Neural progenitor cell (in vitro differentiated cells): ENCODE results near the gene KRT2. TPM values are rescaled to one million over a fixed set of nuclear protein-coding genes. Genes with fewer than 3 reads are reported as not detected.

Source experiments
- DNase-seq: peaks from one replicate; pipeline ENCODE4 v3.0.0-alpha.2; 2016; ENCODE audit warnings: low spot score
- H2AFZ ChIP-seq: fragments of 200-600 bp; sonication (generic); replicated peaks from 2 replicates; pipeline ENCODE4 v1.6.1; 2016; ENCODE audit warnings: antibody characterized with exemption
- H3F3A ChIP-seq: fragments of 200-600 bp; sonication (generic); 2 replicates; pipeline ENCODE4 v1.6.1; 2016; ENCODE audit warnings: antibody characterized with exemption, low read depth
- H3K27ac ChIP-seq: fragments of 200-600 bp; sonication (generic); 2 replicates; pipeline ENCODE4 v1.5.1; 2016; ENCODE audit warnings: mild to moderate bottlenecking
- H3K27me3 ChIP-seq: fragments of 200-600 bp; sonication (generic); 2 replicates; pipeline ENCODE4 v1.6.1; 2016; ENCODE audit warnings: mild to moderate bottlenecking, moderate library complexity
- H3K36me3 ChIP-seq: fragments of 200-600 bp; sonication (generic); 2 replicates; pipeline ENCODE4 v1.5.1; 2016
- H3K4me1 ChIP-seq: fragments of 200-600 bp; sonication (generic); 2 replicates; pipeline ENCODE4 v1.6.1; 2016; ENCODE audit warnings: mixed run types
- H3K4me2 ChIP-seq: fragments of 200-600 bp; sonication (generic); 2 replicates; pipeline ENCODE4 v1.6.1; 2016
- H3K4me3 ChIP-seq: fragments of 200-600 bp; sonication (generic); 2 replicates; pipeline ENCODE4 v1.5.1; 2016
- H3K79me2 ChIP-seq: fragments of 200-600 bp; sonication (generic); 2 replicates; pipeline ENCODE4 v1.6.1; 2016; ENCODE audit warnings: low read depth
- H3K9ac ChIP-seq: fragments of 200-600 bp; sonication (generic); 2 replicates; pipeline ENCODE4 v1.6.1; 2016
- H3K9me3 ChIP-seq: fragments of 200-600 bp; sonication (generic); 2 replicates; pipeline ENCODE4 v1.5.1; 2016; ENCODE audit warnings: low read depth
- H4K20me1 ChIP-seq: fragments of 200-600 bp; sonication (generic); 2 replicates; pipeline ENCODE4 v1.6.1; 2016; ENCODE audit warnings: low read depth
- H3K27ac Mint-ChIP-seq: 3 replicates; pipeline ENCODE4 v1.8.0; 2021; ENCODE audit warnings: mixed read lengths
- H3K27me3 Mint-ChIP-seq: 2 replicates; pipeline ENCODE4 v1.8.0; 2022; ENCODE audit warnings: low read depth, mild to moderate bottlenecking, inconsistent platforms, moderate library complexity, mixed read lengths; ENCODE audit not compliant: insufficient read depth
- H3K36me3 Mint-ChIP-seq: 3 replicates; pipeline ENCODE4 v1.8.0; 2021; ENCODE audit warnings: mixed read lengths
- H3K4me1 Mint-ChIP-seq: 3 replicates; pipeline ENCODE4 v1.8.0; 2021; ENCODE audit warnings: mixed read lengths
- H3K4me3 Mint-ChIP-seq: 3 replicates; pipeline ENCODE4 v1.8.0; 2021; ENCODE audit warnings: mild to moderate bottlenecking, moderate library complexity, mixed read lengths
- H3K9me3 Mint-ChIP-seq: 3 replicates; pipeline ENCODE4 v1.8.0; 2020; ENCODE audit warnings: mixed read lengths
- EZH2 ChIP-seq: fragments of 200-600 bp; sonication (generic); IDR thresholded peaks from 2 replicates; pipeline ENCODE4 v1.6.1; 2017; ENCODE audit warnings: antibody characterized with exemption, mild to moderate bottlenecking, moderate library complexity
- EZH2phosphoT487 ChIP-seq: fragments of 200-600 bp; sonication (generic); IDR thresholded peaks from 2 replicates; pipeline ENCODE4 v1.6.1; 2017; ENCODE audit warnings: antibody characterized with exemption
- total RNA-seq: library from RNA; depleted of rRNA; stranded (reverse); fragments of >200 nt; gene quantifications from 2 replicates; pipeline ENCODE4 v1.2.3, GENCODE V29; 2015; ENCODE audit warnings: low replicate concordance
- TF ChIP-seq, protein P1 (sequence below): fragments of 200-600 bp; sonication (generic); IDR thresholded peaks from 2 replicates; pipeline ENCODE4 v1.5.1; 2017; ENCODE audit warnings: antibody characterized with exemption, mild to moderate bottlenecking

KRT2 gene
- total RNA-seq, 1 donor from 2014 or later = not detected

DNA sequence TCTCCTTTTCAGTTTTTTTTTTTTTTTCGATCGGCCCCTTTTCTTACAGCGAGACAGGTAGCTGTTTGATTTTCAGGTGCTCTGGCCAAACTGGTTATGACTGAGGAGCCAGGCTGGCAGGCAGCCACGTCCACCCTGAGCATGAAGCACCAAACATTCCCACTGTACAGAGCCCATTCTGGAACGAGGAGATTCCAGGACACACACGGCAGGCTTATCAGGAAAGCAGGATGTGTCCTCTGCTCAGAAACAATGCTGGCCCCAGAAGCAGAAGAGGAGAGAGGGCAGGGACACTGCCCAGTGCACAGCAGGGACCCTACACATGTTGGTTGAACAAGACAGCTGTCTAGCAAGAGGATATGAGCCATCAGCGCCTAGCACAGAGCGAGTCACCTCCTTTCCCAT is 3.7 kb upstream of the KRT2 start:
- H2AFZ ChIP-seq = no peak overlapping the region
- H3K27me3 ChIP-seq = no peaks in the 10 kb centered on the region
- H3K27me3 Mint-ChIP-seq = peaks cover 11% of the 10 kb centered on the region
- DNase-seq = no peak
- no peaks in the 10 kb centered on the region for H3K36me3 ChIP-seq
- H3K9ac ChIP-seq = no peak overlapping the region
- no peak overlapping the region for H3K27ac Mint-ChIP-seq
- no peaks in the 10 kb centered on the region for H4K20me1 ChIP-seq
- peaks cover 5% of the 10 kb centered on the region for H3K9me3 Mint-ChIP-seq
- H3K79me2 ChIP-seq = no peaks in the 10 kb centered on the region
- H3K4me2 ChIP-seq = no peak overlapping the region
- no peak overlapping the region for H3K4me3 Mint-ChIP-seq
- H3K4me1 Mint-ChIP-seq = peaks cover 5% of the 10 kb centered on the region
- H3K36me3 Mint-ChIP-seq = no peaks in the 10 kb centered on the region
- no peaks in the 10 kb centered on the region for H3K9me3 ChIP-seq
- peaks cover 11% of the 10 kb centered on the region for H3K4me1 ChIP-seq
- TF ChIP-seq EZH2 = no peak
- TF ChIP-seq, protein P1, sequence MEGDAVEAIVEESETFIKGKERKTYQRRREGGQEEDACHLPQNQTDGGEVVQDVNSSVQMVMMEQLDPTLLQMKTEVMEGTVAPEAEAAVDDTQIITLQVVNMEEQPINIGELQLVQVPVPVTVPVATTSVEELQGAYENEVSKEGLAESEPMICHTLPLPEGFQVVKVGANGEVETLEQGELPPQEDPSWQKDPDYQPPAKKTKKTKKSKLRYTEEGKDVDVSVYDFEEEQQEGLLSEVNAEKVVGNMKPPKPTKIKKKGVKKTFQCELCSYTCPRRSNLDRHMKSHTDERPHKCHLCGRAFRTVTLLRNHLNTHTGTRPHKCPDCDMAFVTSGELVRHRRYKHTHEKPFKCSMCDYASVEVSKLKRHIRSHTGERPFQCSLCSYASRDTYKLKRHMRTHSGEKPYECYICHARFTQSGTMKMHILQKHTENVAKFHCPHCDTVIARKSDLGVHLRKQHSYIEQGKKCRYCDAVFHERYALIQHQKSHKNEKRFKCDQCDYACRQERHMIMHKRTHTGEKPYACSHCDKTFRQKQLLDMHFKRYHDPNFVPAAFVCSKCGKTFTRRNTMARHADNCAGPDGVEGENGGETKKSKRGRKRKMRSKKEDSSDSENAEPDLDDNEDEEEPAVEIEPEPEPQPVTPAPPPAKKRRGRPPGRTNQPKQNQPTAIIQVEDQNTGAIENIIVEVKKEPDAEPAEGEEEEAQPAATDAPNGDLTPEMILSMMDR = no peak
- no peak for TF ChIP-seq EZH2phosphoT487
- no peak overlapping the region for H3K27ac ChIP-seq
- no peaks in the 10 kb centered on the region for H3F3A ChIP-seq
- H3K4me3 ChIP-seq = no peak overlapping the region

DNA sequence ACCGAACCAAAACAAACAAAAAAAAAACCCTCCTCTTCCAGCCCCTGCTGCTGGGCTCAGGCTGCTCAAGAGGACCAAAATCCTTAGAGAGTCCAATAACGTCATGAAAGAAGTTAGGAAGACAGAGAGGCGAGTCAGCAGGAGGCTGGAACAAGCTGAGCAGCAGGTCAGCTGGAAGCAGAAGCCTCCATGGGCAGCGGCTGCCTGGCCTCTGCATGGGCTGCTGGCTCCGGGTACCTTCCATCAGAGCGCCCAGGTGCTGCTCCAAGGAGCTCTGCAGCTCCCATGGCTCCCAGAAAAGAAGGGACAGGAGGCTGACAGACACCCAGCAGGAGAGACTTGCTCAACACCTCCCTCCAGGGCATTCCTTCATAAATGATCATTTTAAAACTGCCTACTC is 3.2 kb upstream of the KRT2 start:
- no peak for TF ChIP-seq EZH2
- TF ChIP-seq EZH2phosphoT487 = no peak
- TF ChIP-seq, protein P1 = no peak
- Histone ChIP-seq H3K4me3 (no peak overlapping the region), H3K4me1 (peaks cover 11% of the 10 kb centered on the region), H3F3A (no peaks in the 10 kb centered on the region), H3K9ac (no peak overlapping the region), H2AFZ (no peak overlapping the region), H3K36me3 (no peaks in the 10 kb centered on the region), H3K27me3 (no peaks in the 10 kb centered on the region), H3K27ac (no peak overlapping the region), H3K4me2 (no peak overlapping the region), H4K20me1 (no peaks in the 10 kb centered on the region), H3K9me3 (no peaks in the 10 kb centered on the region), H3K79me2 (no peaks in the 10 kb centered on the region)
- Mint-ChIP-seq H3K27me3 (peaks cover 11% of the 10 kb centered on the region), H3K4me1 (peaks cover 5% of the 10 kb centered on the region), H3K36me3 (no peaks in the 10 kb centered on the region), H3K27ac (no peak overlapping the region), H3K9me3 (peaks cover 5% of the 10 kb centered on the region), H3K4me3 (no peak overlapping the region)
- DNase-seq = no peak

DNA sequence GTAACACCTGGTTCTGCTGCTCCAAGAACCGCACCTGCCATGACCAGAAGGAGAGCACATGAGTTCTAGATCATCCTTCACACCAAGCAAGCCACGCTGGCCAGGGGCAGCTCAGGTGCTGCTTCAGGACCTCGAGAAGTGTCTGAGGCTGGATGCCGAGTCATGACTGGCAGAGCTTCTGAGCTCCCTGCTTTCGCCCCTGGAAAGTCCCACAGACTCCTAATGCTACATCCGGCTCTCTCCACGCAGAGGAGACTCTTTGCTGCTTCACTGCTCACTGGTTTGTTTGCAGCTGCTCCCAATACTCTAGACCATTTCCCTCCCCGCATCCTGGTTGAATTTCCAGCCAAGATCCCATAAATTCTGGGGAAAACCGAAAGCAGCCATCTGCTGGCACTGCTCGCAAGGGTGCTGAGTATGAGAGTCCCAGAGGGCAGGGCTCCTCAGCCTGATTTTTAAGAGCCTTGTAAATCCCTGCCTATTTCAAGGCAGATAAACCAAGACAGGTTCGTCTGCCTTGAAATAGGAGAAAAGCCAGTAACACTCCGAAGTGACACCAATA is 1.4 kb downstream of the KRT2 start:
- Histone ChIP-seq H3K79me2 (no peaks in the 10 kb centered on the region), H4K20me1 (no peaks in the 10 kb centered on the region), H3K36me3 (no peaks in the 10 kb centered on the region), H3K27me3 (no peaks in the 10 kb centered on the region), H2AFZ (no peak overlapping the region), H3F3A (no peaks in the 10 kb centered on the region), H3K4me2 (no peak overlapping the region), H3K27ac (no peak overlapping the region), H3K9me3 (no peaks in the 10 kb centered on the region), H3K4me3 (no peak overlapping the region), H3K9ac (no peak overlapping the region), H3K4me1 (peaks cover 14% of the 10 kb centered on the region)
- Mint-ChIP-seq H3K36me3 (no peaks in the 10 kb centered on the region), H3K9me3 (peaks cover 5% of the 10 kb centered on the region), H3K27ac (no peak overlapping the region), H3K4me1 (peaks cover 2% of the 10 kb centered on the region), H3K27me3 (peaks cover 9% of the 10 kb centered on the region), H3K4me3 (no peak overlapping the region)
- DNase-seq = no peak
- TF ChIP-seq EZH2 (no peak), EZH2phosphoT487 (no peak)
- TF ChIP-seq, protein P1 = no peak
